Anterior cingulate cortex (tissue), 58 donors: ENCODE measurements around the gene COL3A1.

Source experiments
- DNase-seq, 58 donors: peaks; one replicate each; lab custom pipeline; 2025; lab: John Stamatoyannopoulos, UW

Gene COL3A1

DNA sequence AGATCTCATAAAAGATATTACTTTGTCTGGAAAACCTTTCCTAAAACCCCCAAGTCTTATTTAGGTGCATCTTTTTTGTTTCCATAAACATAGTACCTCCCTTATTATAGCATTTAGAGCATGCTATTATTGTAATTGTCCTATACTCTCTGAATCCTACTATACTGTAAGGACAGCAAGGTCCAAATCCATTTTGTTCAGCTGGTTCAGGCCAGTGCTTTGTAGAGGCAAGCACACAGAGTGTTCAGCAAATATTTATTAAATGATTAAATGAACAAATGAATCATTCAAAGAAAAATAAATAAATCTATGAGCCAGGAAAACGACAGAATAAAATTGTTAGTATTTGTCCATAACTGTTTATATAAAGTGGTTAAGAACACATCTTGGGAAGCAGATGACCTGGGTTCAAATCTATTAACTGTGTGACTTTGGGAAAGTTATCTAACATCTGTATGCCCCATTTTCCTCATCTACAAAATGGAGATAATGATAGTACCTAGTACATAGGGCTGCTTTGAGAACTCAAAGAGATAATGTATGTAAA is 86.0 kb downstream of the COL3A1 start:
- DNase-seq = no peak
